ENCODE results near the gene GAD1. TPM values are rescaled to one million over a fixed set of nuclear protein-coding genes. Genes with fewer than 3 reads are reported as not detected.

Gene GAD1
- polyA plus RNA-seq, 1 of the 3 experiments (the other 2 are of a cell fraction): 0.20 TPM

DNA sequence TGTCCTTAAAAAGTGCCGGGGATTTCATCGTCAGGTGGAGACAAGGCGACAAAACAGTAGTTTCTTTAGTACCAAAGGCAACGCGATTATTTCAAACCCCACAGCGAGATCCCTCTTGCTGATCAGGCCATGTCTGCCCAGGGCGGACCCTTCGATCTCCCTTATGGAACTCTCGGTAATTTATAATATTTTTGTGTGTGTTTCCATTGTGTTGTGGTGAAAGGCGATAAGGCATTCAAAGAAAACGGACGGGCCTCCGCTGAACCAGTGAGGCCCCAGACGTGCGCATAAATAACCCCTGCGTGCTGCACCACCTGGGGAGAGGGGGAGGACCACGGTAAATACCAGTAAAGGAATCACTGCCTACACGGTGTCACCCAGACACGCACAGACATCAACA is 1.4 kb upstream of the GAD1 start:
- Histone ChIP-seq H3K9ac (no peak overlapping the region), H3K4me3 (ENCODE audit: low read depth in 2 of 2, low read length in 1 of 2) (peak overlapping the region in 1 of 2 experiments; percentile 45; a peak in 2 of 4 replicates), H3K27ac (ENCODE audit: low read depth in 2 of 2, low read length in 1 of 2) (no peak overlapping the region), H3K9me2 (no peaks in the 10 kb centered on the region), H3K79me2 (ENCODE audit: insufficient read depth) (no peaks in the 10 kb centered on the region), H4K20me1 (ENCODE audit: insufficient read depth) (no peaks in the 10 kb centered on the region), H3K4me1 (ENCODE audit: control insufficient read depth in 1 of 2, insufficient read depth in 2 of 2, low read depth in 1 of 2, low read length in 1 of 2) (peaks cover 5 to 19% of the 10 kb centered on the region in 2 experiments; a peak in 2 of 4 replicates), H3K27me3 (ENCODE audit: insufficient read depth) (peaks cover 76% of the 10 kb centered on the region), H2AFZ (ENCODE audit: low read depth) (no peak overlapping the region), H3K36me3 (replicated peaks in 1 of 2; ENCODE audit: control insufficient read depth in 1 of 2, insufficient read depth in 2 of 2, low read length in 1 of 2) (no peaks in the 10 kb centered on the region), H3F3A (replicated peaks; ENCODE audit: insufficient read depth) (no peaks in the 10 kb centered on the region), H3K9me3 (no peaks in the 10 kb centered on the region), H3K4me2 (peak overlapping the region; percentile 74)
- CTCF ChIA-PET: interaction anchor here (0.6 to 10.8 kb wide), 45 partner anchors 8 to 1600 kb away, joined by 3 to 148 read pairs (median 4); no protein-coding TSS in a partner anchor
- POLR2A ChIA-PET: no interaction called here
- TF ChIP-seq, protein P1, sequence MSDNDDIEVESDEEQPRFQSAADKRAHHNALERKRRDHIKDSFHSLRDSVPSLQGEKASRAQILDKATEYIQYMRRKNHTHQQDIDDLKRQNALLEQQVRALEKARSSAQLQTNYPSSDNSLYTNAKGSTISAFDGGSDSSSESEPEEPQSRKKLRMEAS (IDR thresholded peaks at IDR 0.05; ENCODE audit: low read depth): no peak
- no peak for TF ChIP-seq TAF1 (IDR thresholded peaks at IDR 0.05; ENCODE audit: borderline replicate concordance, low read depth, low read length)
- TF ChIP-seq JUND (IDR thresholded peaks at IDR 0.05): no peak
- TF ChIP-seq, protein P2, sequence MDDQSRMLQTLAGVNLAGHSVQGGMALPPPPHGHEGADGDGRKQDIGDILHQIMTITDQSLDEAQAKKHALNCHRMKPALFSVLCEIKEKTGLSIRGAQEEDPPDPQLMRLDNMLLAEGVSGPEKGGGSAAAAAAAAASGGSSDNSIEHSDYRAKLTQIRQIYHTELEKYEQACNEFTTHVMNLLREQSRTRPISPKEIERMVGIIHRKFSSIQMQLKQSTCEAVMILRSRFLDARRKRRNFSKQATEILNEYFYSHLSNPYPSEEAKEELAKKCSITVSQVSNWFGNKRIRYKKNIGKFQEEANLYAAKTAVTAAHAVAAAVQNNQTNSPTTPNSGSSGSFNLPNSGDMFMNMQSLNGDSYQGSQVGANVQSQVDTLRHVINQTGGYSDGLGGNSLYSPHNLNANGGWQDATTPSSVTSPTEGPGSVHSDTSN (IDR thresholded peaks at IDR 0.05): no peak
- no peak for TF ChIP-seq YY1 (IDR thresholded peaks at IDR 0.05; ENCODE audit: low read depth)
- TF ChIP-seq, protein P3, sequence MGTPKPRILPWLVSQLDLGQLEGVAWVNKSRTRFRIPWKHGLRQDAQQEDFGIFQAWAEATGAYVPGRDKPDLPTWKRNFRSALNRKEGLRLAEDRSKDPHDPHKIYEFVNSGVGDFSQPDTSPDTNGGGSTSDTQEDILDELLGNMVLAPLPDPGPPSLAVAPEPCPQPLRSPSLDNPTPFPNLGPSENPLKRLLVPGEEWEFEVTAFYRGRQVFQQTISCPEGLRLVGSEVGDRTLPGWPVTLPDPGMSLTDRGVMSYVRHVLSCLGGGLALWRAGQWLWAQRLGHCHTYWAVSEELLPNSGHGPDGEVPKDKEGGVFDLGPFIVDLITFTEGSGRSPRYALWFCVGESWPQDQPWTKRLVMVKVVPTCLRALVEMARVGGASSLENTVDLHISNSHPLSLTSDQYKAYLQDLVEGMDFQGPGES (IDR thresholded peaks at IDR 0.05; ENCODE audit: low read depth, low read length): no peak
- TF ChIP-seq, protein P4, sequence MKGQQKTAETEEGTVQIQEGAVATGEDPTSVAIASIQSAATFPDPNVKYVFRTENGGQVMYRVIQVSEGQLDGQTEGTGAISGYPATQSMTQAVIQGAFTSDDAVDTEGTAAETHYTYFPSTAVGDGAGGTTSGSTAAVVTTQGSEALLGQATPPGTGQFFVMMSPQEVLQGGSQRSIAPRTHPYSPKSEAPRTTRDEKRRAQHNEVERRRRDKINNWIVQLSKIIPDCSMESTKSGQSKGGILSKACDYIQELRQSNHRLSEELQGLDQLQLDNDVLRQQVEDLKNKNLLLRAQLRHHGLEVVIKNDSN (IDR thresholded peaks at IDR 0.05; ENCODE audit: borderline replicate concordance, low read depth): no peak
- TF ChIP-seq MEF2A (IDR thresholded peaks at IDR 0.05; ENCODE audit: borderline replicate concordance, low read depth): no peak
- no peak for TF ChIP-seq NRF1 (IDR thresholded peaks at IDR 0.05; ENCODE audit: low read depth, low read length)
- 8% methylated on average over 19 of the region's 19 CpGs for WGBS (ENCODE audit: low lambda C conversion rate)
- DNase-seq: no peak

DNA sequence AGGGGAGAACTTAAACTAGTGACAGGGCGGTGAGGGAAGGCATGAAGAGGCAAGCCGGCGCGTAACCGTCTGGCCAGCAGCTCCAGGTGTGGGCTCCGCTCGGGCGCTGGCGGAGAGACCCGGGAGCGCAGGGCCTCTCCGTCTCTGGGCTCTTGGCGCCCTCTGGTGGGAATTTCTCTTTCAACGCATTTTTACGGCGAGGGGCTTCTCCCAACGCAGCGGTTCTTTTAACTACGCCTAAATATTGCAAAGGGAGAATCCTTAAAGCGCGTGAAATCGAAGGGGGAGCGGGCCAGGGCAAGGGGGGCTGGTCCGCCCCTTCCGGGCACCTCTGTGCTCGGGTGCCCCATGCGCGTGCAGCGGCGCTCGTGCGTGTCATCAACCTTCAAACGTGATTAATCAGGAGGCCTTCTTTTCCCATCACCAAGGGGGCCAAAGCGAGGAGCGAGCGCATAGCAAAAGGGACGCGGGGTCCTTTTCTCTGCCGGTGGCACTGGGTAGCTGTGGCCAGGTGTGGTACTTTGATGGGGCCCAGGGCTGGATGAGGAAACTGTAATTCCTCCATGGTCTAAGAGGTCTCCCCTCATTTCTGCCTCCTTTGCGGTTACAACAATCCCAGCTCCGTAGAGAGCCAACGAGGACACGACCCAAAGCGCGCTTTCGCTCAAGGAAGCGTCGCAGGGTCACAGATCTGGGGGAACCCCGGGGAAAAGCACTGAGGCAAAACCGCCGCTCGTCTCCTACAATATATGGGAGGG is 762 bp upstream of the GAD1 start:
- Histone ChIP-seq H3K4me2 (peak overlapping the region; percentile 74), H4K20me1 (ENCODE audit: insufficient read depth) (no peaks in the 10 kb centered on the region), H3K9ac (no peak overlapping the region), H3K9me3 (no peaks in the 10 kb centered on the region), H3F3A (replicated peaks; ENCODE audit: insufficient read depth) (no peaks in the 10 kb centered on the region), H3K27me3 (ENCODE audit: insufficient read depth) (peaks cover 82% of the 10 kb centered on the region), H3K4me1 (ENCODE audit: control insufficient read depth in 1 of 2, insufficient read depth in 2 of 2, low read depth in 1 of 2, low read length in 1 of 2) (peaks cover 5 to 21% of the 10 kb centered on the region in 2 experiments; a peak in 2 of 4 replicates), H2AFZ (ENCODE audit: low read depth) (no peak overlapping the region), H3K4me3 (ENCODE audit: low read depth in 2 of 2, low read length in 1 of 2) (peak overlapping the region; percentile 14 to 45; a peak in 2 of 4 replicates), H3K36me3 (replicated peaks in 1 of 2; ENCODE audit: control insufficient read depth in 1 of 2, insufficient read depth in 2 of 2, low read length in 1 of 2) (no peaks in the 10 kb centered on the region), H3K9me2 (no peaks in the 10 kb centered on the region), H3K79me2 (ENCODE audit: insufficient read depth) (no peaks in the 10 kb centered on the region), H3K27ac (ENCODE audit: low read depth in 2 of 2, low read length in 1 of 2) (no peak overlapping the region)
- CTCF ChIA-PET: interaction anchor here (0.5 to 10.8 kb wide), 60 partner anchors 8 to 1601 kb away, joined by 3 to 148 read pairs (median 4); no protein-coding TSS in a partner anchor
- DNase-seq: peak; percentile 89
- 6% methylated on average over 34 of the region's 52 CpGs for WGBS (ENCODE audit: low lambda C conversion rate)
- POLR2A ChIA-PET: no interaction called here
- TF ChIP-seq MEF2A (IDR thresholded peaks at IDR 0.05; ENCODE audit: borderline replicate concordance, low read depth): no peak
- TF ChIP-seq, protein P5, sequence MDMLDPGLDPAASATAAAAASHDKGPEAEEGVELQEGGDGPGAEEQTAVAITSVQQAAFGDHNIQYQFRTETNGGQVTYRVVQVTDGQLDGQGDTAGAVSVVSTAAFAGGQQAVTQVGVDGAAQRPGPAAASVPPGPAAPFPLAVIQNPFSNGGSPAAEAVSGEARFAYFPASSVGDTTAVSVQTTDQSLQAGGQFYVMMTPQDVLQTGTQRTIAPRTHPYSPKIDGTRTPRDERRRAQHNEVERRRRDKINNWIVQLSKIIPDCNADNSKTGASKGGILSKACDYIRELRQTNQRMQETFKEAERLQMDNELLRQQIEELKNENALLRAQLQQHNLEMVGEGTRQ (IDR thresholded peaks at IDR 0.05; ENCODE audit: borderline replicate concordance, low read depth, low read length): no peak
- TF ChIP-seq, protein P2 (IDR thresholded peaks at IDR 0.05): no peak
- no peak for TF ChIP-seq MXI1 (IDR thresholded peaks at IDR 0.05; ENCODE audit: low read depth, low read length)
- no peak for TF ChIP-seq EP300 (IDR thresholded peaks at IDR 0.05; ENCODE audit: borderline replicate concordance in 1 of 2, low read depth in 1 of 2, low read length in 1 of 2)
- TF ChIP-seq, protein P6, sequence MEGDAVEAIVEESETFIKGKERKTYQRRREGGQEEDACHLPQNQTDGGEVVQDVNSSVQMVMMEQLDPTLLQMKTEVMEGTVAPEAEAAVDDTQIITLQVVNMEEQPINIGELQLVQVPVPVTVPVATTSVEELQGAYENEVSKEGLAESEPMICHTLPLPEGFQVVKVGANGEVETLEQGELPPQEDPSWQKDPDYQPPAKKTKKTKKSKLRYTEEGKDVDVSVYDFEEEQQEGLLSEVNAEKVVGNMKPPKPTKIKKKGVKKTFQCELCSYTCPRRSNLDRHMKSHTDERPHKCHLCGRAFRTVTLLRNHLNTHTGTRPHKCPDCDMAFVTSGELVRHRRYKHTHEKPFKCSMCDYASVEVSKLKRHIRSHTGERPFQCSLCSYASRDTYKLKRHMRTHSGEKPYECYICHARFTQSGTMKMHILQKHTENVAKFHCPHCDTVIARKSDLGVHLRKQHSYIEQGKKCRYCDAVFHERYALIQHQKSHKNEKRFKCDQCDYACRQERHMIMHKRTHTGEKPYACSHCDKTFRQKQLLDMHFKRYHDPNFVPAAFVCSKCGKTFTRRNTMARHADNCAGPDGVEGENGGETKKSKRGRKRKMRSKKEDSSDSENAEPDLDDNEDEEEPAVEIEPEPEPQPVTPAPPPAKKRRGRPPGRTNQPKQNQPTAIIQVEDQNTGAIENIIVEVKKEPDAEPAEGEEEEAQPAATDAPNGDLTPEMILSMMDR (IDR thresholded peaks at IDR 0.05): peak; percentile 86

All from SK-N-SH (cell line).